Measurements from ENCODE around the gene RBP3. TPM values are rescaled to one million over a fixed set of nuclear protein-coding genes. Genes with fewer than 3 reads are reported as not detected.

Gene RBP3
- total RNA-seq, 1 experiment from 2014 or later: not detected

- DNase-seq (ENCODE audit: low spot score): peak; percentile 60
These were observed 29.5 kb upstream of the RBP3 start for GRCh38 chr10:47318706-47319105.

GRCh38 chr10:47319784-47320183 is 28.4 kb upstream of the RBP3 start:
- DNase-seq (ENCODE audit: low spot score): no peak

GRCh38 chr10:47320812-47321211 is 27.4 kb upstream of the RBP3 start:
- no peak for DNase-seq (ENCODE audit: low spot score)

- no peak for DNase-seq (ENCODE audit: low spot score)
These were observed 26.5 kb upstream of the RBP3 start for GRCh38 chr10:47321521-47322195.

GRCh38 chr10:47322300-47323061 is 25.7 kb upstream of the RBP3 start, which contains the start of gene GDF2:
TSS of gene GDF2 (plus strand) at chr10:47322454. CDS start at chr10:47322669, 215 bp downstream.
- no peak for DNase-seq (ENCODE audit: low spot score)

GRCh38 chr10:47323087-47323486 is 25.1 kb upstream of the RBP3 start:
- no peak for DNase-seq (ENCODE audit: low spot score)

- DNase-seq (ENCODE audit: low spot score): no peak
These were observed 24.4 kb upstream of the RBP3 start for GRCh38 chr10:47323636-47324296.

GRCh38 chr10:47325303-47326291 is 22.6 kb upstream of the RBP3 start:
- no peak for DNase-seq (ENCODE audit: low spot score)

GRCh38 chr10:47326306-47326926 is 21.7 kb upstream of the RBP3 start:
- no peak for DNase-seq (ENCODE audit: low spot score)

GRCh38 chr10:47326927-47327330 is 21.2 kb upstream of the RBP3 start:
- DNase-seq (ENCODE audit: low spot score): no peak

GRCh38 chr10:47329855-47330254 is 18.3 kb upstream of the RBP3 start:
- DNase-seq (ENCODE audit: low spot score): no peak

- DNase-seq (ENCODE audit: low spot score): no peak
These were observed 17.8 kb upstream of the RBP3 start for GRCh38 chr10:47330366-47330765.

- no peak for DNase-seq (ENCODE audit: low spot score)
These were observed 17.4 kb upstream of the RBP3 start for GRCh38 chr10:47330804-47331203.

GRCh38 chr10:47331491-47331890 is 16.7 kb upstream of the RBP3 start:
- no peak for DNase-seq (ENCODE audit: low spot score)

GRCh38 chr10:47331954-47332353 is 16.2 kb upstream of the RBP3 start:
- DNase-seq (ENCODE audit: low spot score): no peak

GRCh38 chr10:47332371-47332770 is 15.8 kb upstream of the RBP3 start:
- no peak for DNase-seq (ENCODE audit: low spot score)

GRCh38 chr10:47332946-47333345 is 15.2 kb upstream of the RBP3 start:
- no peak for DNase-seq (ENCODE audit: low spot score)

GRCh38 chr10:47333532-47333931 is 14.6 kb upstream of the RBP3 start:
- DNase-seq (ENCODE audit: low spot score): no peak

- no peak for DNase-seq (ENCODE audit: low spot score)
These were observed 13.5 kb upstream of the RBP3 start for GRCh38 chr10:47334466-47335295.

GRCh38 chr10:47335906-47336305 is 12.3 kb upstream of the RBP3 start:
- DNase-seq (ENCODE audit: low spot score): no peak

All from H4 (cell line).